ENCODE data around the gene FAM107A. TPM values are rescaled to one million over a fixed set of nuclear protein-coding genes. Genes with fewer than 3 reads are reported as not detected.

The FAM107A gene
- total and polyA plus RNA-seq, 2 experiments from 2014 or later, result 1.0 to 1.1 TPM

DNA sequence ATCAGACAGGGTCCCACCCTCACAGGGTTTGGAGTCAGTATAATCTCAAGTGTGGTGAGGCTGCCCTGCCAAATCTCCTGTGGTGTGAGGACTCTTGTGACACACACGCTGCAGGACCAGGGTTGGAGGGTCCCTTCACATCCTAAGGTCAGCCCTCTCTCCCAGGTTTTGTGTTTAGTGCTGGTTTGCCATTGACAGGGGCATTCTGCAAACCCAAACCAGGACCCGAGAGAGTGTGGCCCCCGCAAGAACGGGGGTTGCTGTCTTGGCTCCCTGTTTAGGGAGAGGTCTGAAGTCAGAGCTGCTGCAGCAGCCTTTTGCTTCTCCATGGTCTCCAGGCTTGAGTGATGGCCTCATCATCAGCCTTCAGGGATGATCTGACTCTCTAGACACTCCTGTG lies 14.7 kb downstream of the FAM107A start:
- H3K27ac Mint-ChIP-seq, result no peak overlapping the region
- peaks cover 5% of the 10 kb centered on the region for H3K9me3 Mint-ChIP-seq
- TF ChIP-seq ZNF114 (CRISPR knock-in tag; IDR thresholded peaks at IDR 0.05) (no peak), EZH2 (IDR thresholded peaks at IDR 0.05; ENCODE audit: low read depth, unreplicated experiment) (no peak)
- H3K9me2 ChIP-seq (ENCODE audit: insufficient read depth), result no peaks in the 10 kb centered on the region
- H3K4me1 ChIP-seq (ENCODE audit: insufficient read depth), result peaks cover 31% of the 10 kb centered on the region
- no peak overlapping the region for H3K4me2 ChIP-seq
- no peak overlapping the region; the same call in 1 of the 2 replicates for H2AFZ ChIP-seq
- H3K27me3 ChIP-seq (ENCODE audit: insufficient read depth), result no peaks in the 10 kb centered on the region
- H3K27me3 Mint-ChIP-seq (ENCODE audit: insufficient read depth, low read depth, poor library complexity), result peaks cover 15% of the 10 kb centered on the region
- H3K4me3 ChIP-seq, result no peak overlapping the region
- no peaks in the 10 kb centered on the region for H3K36me3 ChIP-seq (ENCODE audit: insufficient read depth)
- H4K20me1 ChIP-seq (replicated peaks; ENCODE audit: insufficient read depth), result no peaks in the 10 kb centered on the region
- H3F3A ChIP-seq (replicated peaks; ENCODE audit: low read depth), result 0 out of 2 replicates have a peak, but pooled peaks cover 5% of the 10 kb centered on the region
- no peak overlapping the region for H3K4me3 Mint-ChIP-seq
- no peak for ATAC-seq
- no peaks in the 10 kb centered on the region for H3K79me2 ChIP-seq (replicated peaks; ENCODE audit: insufficient read depth)
- peak overlapping the region; percentile 56; the same call in 1 of the 2 replicates for H3K27ac ChIP-seq (ENCODE audit: low read depth)
- DNase-seq (ENCODE audit: low spot score), result no peak
- peaks cover 41% of the 10 kb centered on the region for H3K4me1 Mint-ChIP-seq
- peaks cover 3% of the 10 kb centered on the region; the same call in 2 of the 3 replicates for H3K36me3 Mint-ChIP-seq (ENCODE audit: low read depth)

DNA sequence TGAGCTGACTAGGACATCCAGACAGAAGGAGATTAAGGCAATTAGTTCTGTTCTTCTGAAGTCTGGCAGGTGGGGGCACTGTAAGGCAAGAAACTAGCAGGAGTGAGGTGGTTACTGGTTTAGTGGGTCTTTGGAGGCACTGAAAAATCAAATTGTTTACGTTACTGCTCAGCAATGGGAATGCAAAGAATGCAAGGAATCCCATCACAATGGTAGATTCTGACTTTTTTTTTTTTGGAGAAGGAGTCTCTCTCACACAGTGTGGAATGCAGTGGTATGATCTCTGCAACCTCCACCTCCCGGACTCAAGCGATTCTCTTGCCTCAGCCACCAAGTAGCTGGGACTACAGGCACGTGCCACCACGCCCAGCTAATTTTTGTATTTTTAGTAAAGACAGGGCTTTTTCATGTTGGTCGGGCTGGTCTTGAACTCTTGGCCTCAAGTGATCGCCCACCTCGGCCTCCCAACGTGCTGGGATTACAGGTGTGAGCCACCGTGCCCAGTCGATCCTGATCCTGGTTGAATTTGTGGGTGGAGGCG lies 16.4 kb downstream of the FAM107A start:
- Histone ChIP-seq H3K4me3 (no peak overlapping the region), H3K36me3 (ENCODE audit: insufficient read depth) (no peaks in the 10 kb centered on the region), H3K9me2 (ENCODE audit: insufficient read depth) (no peaks in the 10 kb centered on the region), H4K20me1 (replicated peaks; ENCODE audit: insufficient read depth) (no peaks in the 10 kb centered on the region), H3K4me1 (ENCODE audit: insufficient read depth) (peaks cover 22% of the 10 kb centered on the region), H3F3A (replicated peaks; ENCODE audit: low read depth) (0 out of 2 replicates have a peak, but pooled peaks cover 5% of the 10 kb centered on the region), H2AFZ (no peak overlapping the region), H3K79me2 (replicated peaks; ENCODE audit: insufficient read depth) (no peaks in the 10 kb centered on the region), H3K27ac (ENCODE audit: low read depth) (peak overlapping the region; percentile 80), H3K27me3 (ENCODE audit: insufficient read depth) (no peaks in the 10 kb centered on the region), H3K4me2 (no peak overlapping the region)
- ATAC-seq (peak; percentile 88), DNase-seq (ENCODE audit: low spot score) (peak; percentile 98)
- Mint-ChIP-seq H3K27ac (peak overlapping the region; percentile 90), H3K9me3 (peaks cover 5% of the 10 kb centered on the region), H3K27me3 (ENCODE audit: insufficient read depth, low read depth, poor library complexity) (peaks cover 15% of the 10 kb centered on the region), H3K4me3 (no peak overlapping the region), H3K36me3 (ENCODE audit: low read depth) (peaks cover 3% of the 10 kb centered on the region; the same call in 2 of the 3 replicates), H3K4me1 (peaks cover 41% of the 10 kb centered on the region)
- TF ChIP-seq, protein P1, sequence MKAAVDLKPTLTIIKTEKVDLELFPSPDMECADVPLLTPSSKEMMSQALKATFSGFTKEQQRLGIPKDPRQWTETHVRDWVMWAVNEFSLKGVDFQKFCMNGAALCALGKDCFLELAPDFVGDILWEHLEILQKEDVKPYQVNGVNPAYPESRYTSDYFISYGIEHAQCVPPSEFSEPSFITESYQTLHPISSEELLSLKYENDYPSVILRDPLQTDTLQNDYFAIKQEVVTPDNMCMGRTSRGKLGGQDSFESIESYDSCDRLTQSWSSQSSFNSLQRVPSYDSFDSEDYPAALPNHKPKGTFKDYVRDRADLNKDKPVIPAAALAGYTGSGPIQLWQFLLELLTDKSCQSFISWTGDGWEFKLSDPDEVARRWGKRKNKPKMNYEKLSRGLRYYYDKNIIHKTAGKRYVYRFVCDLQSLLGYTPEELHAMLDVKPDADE (IDR thresholded peaks at IDR 0.05), result no peak
- TF ChIP-seq NANOG (IDR thresholded peaks at IDR 0.05; ENCODE audit: borderline replicate concordance) (no peak), EZH2 (IDR thresholded peaks at IDR 0.05; ENCODE audit: low read depth, unreplicated experiment) (no peak), ZNF114 (CRISPR knock-in tag; IDR thresholded peaks at IDR 0.05) (no peak), ZNF331 (CRISPR knock-in tag; IDR thresholded peaks at IDR 0.05; ENCODE audit: low read depth) (no peak), CREB1 (CRISPR knock-in tag; IDR thresholded peaks at IDR 0.05; ENCODE audit: low read depth) (0 out of 2 replicates have a peak, but pooled peaks have one; percentile 8), EZH2phosphoT487 (IDR thresholded peaks at IDR 0.05; ENCODE audit: unreplicated experiment) (no peak), POLR2AphosphoS5 (IDR thresholded peaks at IDR 0.05; ENCODE audit: low read depth) (no peak), STAT1 (IDR thresholded peaks at IDR 0.05; ENCODE audit: unreplicated experiment) (no peak)
- TF ChIP-seq, protein P2, sequence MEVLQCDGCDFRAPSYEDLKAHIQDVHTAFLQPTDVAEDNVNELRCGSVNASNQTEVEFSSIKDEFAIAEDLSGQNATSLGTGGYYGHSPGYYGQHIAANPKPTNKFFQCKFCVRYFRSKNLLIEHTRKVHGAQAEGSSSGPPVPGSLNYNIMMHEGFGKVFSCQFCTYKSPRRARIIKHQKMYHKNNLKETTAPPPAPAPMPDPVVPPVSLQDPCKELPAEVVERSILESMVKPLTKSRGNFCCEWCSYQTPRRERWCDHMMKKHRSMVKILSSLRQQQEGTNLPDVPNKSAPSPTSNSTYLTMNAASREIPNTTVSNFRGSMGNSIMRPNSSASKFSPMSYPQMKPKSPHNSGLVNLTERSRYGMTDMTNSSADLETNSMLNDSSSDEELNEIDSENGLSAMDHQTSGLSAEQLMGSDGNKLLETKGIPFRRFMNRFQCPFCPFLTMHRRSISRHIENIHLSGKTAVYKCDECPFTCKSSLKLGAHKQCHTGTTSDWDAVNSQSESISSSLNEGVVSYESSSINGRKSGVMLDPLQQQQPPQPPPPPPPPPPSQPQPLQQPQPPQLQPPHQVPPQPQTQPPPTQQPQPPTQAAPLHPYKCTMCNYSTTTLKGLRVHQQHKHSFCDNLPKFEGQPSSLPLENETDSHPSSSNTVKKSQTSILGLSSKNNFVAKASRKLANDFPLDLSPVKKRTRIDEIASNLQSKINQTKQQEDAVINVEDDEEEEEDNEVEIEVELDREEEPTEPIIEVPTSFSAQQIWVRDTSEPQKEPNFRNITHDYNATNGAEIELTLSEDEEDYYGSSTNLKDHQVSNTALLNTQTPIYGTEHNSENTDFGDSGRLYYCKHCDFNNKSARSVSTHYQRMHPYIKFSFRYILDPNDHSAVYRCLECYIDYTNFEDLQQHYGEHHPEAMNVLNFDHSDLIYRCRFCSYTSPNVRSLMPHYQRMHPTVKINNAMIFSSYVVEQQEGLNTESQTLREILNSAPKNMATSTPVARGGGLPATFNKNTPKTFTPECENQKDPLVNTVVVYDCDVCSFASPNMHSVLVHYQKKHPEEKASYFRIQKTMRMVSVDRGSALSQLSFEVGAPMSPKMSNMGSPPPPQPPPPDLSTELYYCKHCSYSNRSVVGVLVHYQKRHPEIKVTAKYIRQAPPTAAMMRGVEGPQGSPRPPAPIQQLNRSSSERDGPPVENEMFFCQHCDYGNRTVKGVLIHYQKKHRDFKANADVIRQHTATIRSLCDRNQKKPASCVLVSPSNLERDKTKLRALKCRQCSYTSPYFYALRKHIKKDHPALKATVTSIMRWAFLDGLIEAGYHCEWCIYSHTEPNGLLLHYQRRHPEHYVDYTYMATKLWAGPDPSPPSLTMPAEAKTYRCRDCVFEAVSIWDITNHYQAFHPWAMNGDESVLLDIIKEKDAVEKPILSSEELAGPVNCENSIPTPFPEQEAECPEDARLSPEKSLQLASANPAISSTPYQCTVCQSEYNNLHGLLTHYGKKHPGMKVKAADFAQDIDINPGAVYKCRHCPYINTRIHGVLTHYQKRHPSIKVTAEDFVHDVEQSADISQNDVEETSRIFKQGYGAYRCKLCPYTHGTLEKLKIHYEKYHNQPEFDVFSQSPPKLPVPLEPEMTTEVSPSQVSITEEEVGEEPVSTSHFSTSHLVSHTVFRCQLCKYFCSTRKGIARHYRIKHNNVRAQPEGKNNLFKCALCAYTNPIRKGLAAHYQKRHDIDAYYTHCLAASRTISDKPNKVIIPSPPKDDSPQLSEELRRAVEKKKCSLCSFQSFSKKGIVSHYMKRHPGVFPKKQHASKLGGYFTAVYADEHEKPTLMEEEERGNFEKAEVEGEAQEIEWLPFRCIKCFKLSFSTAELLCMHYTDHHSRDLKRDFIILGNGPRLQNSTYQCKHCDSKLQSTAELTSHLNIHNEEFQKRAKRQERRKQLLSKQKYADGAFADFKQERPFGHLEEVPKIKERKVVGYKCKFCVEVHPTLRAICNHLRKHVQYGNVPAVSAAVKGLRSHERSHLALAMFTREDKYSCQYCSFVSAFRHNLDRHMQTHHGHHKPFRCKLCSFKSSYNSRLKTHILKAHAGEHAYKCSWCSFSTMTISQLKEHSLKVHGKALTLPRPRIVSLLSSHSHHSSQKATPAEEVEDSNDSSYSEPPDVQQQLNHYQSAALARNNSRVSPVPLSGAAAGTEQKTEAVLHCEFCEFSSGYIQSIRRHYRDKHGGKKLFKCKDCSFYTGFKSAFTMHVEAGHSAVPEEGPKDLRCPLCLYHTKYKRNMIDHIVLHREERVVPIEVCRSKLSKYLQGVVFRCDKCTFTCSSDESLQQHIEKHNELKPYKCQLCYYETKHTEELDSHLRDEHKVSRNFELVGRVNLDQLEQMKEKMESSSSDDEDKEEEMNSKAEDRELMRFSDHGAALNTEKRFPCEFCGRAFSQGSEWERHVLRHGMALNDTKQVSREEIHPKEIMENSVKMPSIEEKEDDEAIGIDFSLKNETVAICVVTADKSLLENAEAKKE (CRISPR knock-in tag; IDR thresholded peaks at IDR 0.05), result 0 out of 2 replicates have a peak, but pooled peaks have one; percentile 31
- TF ChIP-seq, protein P3, sequence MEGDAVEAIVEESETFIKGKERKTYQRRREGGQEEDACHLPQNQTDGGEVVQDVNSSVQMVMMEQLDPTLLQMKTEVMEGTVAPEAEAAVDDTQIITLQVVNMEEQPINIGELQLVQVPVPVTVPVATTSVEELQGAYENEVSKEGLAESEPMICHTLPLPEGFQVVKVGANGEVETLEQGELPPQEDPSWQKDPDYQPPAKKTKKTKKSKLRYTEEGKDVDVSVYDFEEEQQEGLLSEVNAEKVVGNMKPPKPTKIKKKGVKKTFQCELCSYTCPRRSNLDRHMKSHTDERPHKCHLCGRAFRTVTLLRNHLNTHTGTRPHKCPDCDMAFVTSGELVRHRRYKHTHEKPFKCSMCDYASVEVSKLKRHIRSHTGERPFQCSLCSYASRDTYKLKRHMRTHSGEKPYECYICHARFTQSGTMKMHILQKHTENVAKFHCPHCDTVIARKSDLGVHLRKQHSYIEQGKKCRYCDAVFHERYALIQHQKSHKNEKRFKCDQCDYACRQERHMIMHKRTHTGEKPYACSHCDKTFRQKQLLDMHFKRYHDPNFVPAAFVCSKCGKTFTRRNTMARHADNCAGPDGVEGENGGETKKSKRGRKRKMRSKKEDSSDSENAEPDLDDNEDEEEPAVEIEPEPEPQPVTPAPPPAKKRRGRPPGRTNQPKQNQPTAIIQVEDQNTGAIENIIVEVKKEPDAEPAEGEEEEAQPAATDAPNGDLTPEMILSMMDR (conservative IDR thresholded peaks at IDR 0.05; ENCODE audit: low read depth in 2 of 2), result peak; percentile 77 to 93
